Prostate gland (tissue), 2 donors: Measurements from ENCODE around the gene RSKR.

Experiments
- CTCF ChIP-seq, 4 experiments: fragments of 200-600 bp in 2 of 4; fragments of 450-650 bp in 2 of 4; sonication (generic) in 2 of 4; IDR thresholded peaks; 1 replicate in 3 of 4; 2 replicates in 1 of 4; pipeline ENCODE4 v1.5.1; 2016 to 2019; ENCODE audit warnings: antibody characterized with exemption in 4 of 4, mild to moderate bottlenecking in 2 of 4, moderate library complexity in 2 of 4
- POLR2AphosphoS5 ChIP-seq: sonication (generic); formaldehyde crosslinking; IDR thresholded peaks from one replicate; pipeline ENCODE4 v1.6.1; 2017; ENCODE audit warnings: antibody characterized with exemption

- TF ChIP-seq CTCF (IDR thresholded peaks at IDR 0.05), result no peak
- no peak for TF ChIP-seq POLR2AphosphoS5
These were observed 12.8 kb upstream of the RSKR start for GRCh38 chr17:28626818-28627217.
